Ecto neural progenitor cell (in vitro differentiated cells): ENCODE measurements around the gene BCL11A.

Experiments
- DNase-seq: peaks from one replicate; pipeline ENCODE4 v3.0.0-alpha.2; 2018; ENCODE audit warnings: low spot score

Gene BCL11A

DNA sequence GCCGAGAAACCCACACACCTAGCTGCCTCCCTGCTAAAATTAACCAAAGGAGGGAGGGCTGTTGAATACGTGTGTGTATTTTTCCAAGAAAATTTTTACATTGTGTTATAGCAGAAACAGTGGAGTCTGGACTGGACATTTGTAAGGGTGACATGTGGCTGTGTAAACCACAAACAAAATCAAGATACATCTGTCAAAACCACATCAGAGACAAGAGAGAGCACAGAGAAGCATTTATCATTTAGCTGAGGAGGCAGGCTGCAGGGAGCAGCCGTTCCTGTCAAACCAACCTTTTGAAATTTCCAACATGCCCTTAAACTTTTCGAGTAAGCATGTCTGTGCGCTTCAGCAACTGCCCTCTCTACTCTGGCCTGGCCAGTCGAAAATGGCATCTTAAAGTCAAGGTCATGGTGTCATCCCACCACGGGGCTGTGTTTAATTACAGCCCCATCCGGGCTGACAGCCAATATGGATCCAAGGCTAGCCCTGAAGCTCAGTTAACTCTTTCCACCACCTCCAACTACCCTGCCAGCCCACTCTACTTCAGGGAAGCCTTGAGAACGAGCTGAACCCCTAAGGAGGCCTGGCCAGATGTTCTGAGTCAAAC lies 8.4 kb downstream of the BCL11A start:
- no peak for DNase-seq

GRCh38 chr2:60544062-60544461 lies 9.4 kb downstream of the BCL11A start:
- no peak for DNase-seq

DNA sequence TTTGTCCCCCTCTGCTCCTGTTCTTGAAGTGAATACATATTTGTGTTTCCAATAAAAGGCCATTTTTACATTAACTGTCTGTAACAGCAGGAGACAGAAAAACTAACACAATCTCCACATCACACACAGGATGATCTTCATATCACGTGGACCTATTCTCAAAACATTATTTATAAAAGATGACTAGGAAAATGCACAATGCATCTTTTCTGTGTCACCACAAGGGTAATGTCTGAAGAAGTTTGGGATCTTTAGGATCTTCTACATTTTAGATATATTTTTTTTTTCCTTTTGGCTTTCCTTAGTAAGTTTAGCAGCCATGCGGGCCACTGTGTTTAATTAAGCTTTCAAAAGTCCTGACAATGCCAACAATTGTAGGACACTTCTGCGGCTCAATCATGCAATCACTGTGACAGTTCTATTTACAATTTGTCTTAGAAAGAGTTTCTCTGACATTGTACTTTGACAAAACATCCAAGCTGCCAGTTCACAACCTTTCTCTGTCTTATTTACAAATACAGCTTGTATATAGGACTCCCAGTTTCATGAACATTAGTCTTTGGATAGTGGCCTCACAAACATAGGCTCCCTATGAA lies 12.3 kb downstream of the BCL11A start:
- DNase-seq, result no peak

DNA sequence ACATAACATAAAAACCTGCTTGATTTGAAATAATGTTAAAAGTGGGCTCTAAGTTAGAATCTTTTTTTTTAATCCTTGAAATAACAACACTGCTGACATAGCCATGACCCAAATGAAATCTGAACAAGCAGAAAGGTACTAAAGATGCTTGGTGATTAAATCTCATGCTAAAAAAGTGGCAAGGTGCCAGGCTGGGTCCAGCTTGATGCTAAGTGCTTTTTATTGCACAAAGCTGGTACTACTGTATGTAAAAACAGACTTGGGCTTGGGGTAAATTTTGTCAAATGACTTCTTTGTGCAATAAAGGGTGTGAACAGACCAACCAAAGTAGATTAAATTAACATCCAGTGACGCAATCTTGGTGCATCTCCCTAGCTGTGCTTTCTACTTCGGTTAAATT lies 13.4 kb downstream of the BCL11A start:
- DNase-seq, result no peak

DNA sequence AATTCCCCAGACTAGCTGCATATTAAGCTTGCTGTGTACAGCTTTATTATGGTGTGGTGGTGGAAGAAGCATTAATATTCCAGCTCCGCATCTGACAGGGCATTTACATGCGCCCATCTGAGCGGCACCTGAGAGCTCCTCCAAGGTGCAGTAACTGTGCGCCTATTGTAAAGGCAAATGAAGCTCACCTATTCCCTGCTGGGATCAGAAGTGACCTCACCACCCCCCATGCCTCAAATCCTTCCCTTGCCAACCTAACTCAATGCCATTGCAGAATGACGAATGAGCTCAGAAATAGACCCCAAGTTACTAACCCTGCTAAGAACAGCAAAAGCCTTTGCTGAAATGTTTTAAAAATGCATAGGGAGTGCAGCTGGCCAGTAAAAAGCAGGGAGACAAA lies 14.3 kb downstream of the BCL11A start:
- no peak for DNase-seq

- DNase-seq, result no peak
Measured at GRCh38 chr2:60538101-60538500, 15.4 kb downstream of the BCL11A start.

GRCh38 chr2:60536746-60537145 lies 16.7 kb downstream of the BCL11A start:
- DNase-seq, result no peak

DNA sequence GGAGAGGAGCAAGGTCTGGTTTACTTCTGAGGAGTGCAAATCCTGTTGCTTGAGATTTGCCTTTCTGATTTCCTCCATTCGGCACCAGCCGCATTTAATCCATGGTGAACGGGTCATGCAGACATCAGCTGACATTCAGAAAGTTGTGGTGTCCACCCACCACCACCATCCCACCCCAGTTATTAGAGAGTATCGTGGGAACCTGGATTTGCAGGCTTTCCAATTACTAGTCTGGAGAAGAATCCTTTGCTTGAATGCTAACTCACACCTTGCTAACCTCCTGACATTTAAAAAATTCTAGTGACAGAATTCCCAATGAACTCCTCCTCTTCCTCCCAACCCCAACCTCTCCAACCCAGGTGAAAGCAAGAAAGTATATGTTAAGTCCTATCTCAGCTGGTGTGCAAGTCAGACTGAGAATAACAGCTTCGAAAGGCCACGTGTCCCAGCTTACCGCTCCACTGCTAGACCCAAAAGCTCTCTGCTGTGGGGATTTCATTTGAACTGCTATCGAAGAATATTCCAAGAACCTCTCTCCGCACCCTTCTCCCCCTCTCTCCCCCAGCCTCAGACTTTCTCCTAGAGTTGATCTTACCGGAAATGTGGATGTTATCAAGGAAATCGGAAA lies 17.7 kb downstream of the BCL11A start:
- no peak for DNase-seq

GRCh38 chr2:60534892-60535684 lies 18.4 kb downstream of the BCL11A start:
- no peak for DNase-seq

GRCh38 chr2:60534052-60534685 lies 19.3 kb downstream of the BCL11A start:
- no peak for DNase-seq

DNA sequence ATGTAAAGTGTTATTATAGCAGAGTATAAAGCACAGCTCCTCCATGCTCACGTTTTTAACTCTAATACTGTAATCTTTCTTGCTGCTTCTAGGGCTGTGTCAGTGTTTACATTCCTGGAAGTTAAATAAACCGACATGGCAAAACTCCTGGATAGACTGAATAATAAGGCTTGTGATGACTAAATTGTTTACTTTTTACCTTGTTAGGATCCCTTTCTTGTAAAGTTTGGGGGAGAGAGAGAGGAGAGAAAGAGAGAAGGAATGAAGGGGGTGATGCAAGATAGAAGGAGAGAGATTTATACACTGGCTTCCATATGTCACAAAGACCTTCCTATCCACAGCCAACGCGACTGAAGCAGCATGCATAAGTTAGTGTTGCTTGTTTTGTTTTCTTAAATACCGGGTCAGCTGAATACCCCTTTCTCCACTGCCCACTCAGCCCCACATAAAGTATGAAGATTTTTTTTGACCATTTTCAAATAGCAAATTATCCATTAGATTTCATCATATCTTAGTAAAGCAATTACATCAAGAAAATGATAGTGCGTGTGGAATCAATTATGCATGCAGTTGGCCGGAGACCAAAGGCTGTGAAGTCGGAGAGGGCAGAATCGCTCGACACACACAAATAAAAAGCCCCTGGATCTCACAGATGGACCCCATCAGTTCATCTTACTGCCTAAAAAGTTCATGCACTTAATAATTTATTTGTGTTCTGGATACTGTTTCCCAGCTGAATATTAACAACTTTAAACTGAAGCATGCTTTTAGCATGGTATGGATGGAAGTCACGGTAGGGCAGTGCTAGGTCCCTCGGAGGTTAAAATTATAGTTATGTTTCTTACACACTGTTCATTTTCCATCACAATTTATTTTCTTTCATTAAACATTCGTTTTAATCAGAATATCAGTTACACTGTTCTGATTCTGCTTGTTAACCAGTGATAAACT lies 20.1 kb downstream of the BCL11A start:
- DNase-seq, result no peak

- DNase-seq, result no peak
Measured at GRCh38 chr2:60532421-60532820, 21.0 kb downstream of the BCL11A start.

GRCh38 chr2:60531701-60532133 lies 21.7 kb downstream of the BCL11A start:
- no peak for DNase-seq

DNA sequence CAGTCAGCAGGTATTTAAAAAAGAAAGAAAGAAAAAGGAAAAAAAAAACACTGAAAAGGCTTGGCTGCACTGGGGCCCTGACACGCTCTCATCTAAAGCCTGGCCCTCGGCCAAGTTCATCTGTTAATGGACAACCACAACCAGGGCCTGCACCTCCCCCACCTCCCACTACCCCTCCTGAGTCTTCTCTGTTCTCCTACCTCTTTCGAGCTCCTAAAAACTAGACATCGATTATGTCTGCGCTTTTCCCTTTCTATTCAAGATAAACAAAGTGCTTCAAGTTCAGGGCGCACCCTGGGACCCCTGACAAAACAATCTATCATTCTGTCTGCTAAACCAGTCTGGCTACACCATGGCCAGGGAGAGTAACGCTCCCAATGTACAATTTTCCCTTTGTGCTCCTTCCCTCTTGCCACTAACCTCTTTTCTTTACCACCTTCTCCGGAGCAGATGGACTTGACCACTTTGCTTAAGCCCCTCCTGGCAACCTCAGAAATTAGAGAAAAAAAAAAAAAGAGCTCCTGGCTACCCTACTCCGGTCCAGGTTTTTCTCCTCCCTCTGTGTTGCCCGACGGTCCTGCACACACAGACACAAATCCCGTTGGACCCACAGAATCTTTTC lies 22.7 kb downstream of the BCL11A start:
- no peak for DNase-seq

- no peak for DNase-seq
Measured at GRCh38 chr2:60529785-60530627, 23.4 kb downstream of the BCL11A start.

GRCh38 chr2:60529136-60529784 lies 24.2 kb downstream of the BCL11A start:
- no peak for DNase-seq

GRCh38 chr2:60528281-60529020 lies 25.0 kb downstream of the BCL11A start:
- DNase-seq, result no peak

GRCh38 chr2:60527762-60528161 lies 25.7 kb downstream of the BCL11A start:
- no peak for DNase-seq

- DNase-seq, result no peak
Measured at GRCh38 chr2:60526623-60527022, 26.8 kb downstream of the BCL11A start.
